Measurements from ENCODE around the gene NKAIN2.

GRCh38 chr6:124190256-124190655 lies 386.6 kb downstream of the NKAIN2 start:
- TF ChIP-seq CTCF (IDR thresholded peaks at IDR 0.05) (no peak), POLR2A (IDR thresholded peaks at IDR 0.05) (no peak)

Measured in thyroid gland (tissue), 4 donors.